ENCODE data around the gene ICE2.
"Not testable (repeated sequence)": the region's sequence is repeated elsewhere in the genome, so short reads cannot be mapped to it uniquely, and the experiment has no call there.

Gene ICE2

GRCh38 chr15:60406513-60407414 is 72.2 kb downstream of the ICE2 start:
- DNase-seq: no peak

GRCh38 chr15:60405399-60405798 is 73.5 kb downstream of the ICE2 start:
- no peak for DNase-seq

DNA sequence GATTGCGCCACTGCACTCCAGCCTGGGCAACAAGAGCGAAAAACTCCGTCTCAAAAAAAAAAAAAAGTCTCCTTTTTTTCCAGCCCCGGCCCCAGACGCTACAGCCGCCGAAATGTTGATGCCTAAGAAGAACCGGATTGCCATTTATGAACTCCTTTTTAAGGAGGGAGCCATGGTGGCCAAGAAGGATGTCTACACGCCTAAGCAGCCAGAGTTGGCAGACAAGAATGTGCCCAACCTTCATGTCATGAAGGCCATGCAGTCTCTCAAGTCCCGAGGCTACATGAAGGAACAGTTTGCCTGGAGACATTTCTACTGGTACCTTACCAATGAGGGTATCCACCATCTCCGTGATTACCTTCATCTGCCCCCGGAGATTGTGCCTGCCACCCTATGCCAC is 74.6 kb downstream of the ICE2 start:
- not testable (repeated sequence) for DNase-seq

- DNase-seq: no peak
Measured at GRCh38 chr15:60400944-60401343, 78.0 kb downstream of the ICE2 start.

GRCh38 chr15:60399931-60400330 is 79.0 kb downstream of the ICE2 start:
- DNase-seq: no peak

GRCh38 chr15:60399246-60399915 is 79.6 kb downstream of the ICE2 start:
- DNase-seq: no peak

- peak; percentile 51 to 73 (median 65) for DNase-seq
Measured at GRCh38 chr15:60397772-60398445, 81.0 kb downstream of the ICE2 start, which contains the start of gene ANXA2. Gene ANXA2 (minus strand): TSS chr15:60397986. CDS start chr15:60386075, 11,911 bp downstream.

GRCh38 chr15:60396958-60397771 is 81.8 kb downstream of the ICE2 start:
- DNase-seq: peak in 2 of 6 experiments; percentile 22 to 31

GRCh38 chr15:60396560-60396957 is 82.4 kb downstream of the ICE2 start:
- no peak for DNase-seq

GRCh38 chr15:60396100-60396499 is 82.8 kb downstream of the ICE2 start:
- no peak for DNase-seq

DNA sequence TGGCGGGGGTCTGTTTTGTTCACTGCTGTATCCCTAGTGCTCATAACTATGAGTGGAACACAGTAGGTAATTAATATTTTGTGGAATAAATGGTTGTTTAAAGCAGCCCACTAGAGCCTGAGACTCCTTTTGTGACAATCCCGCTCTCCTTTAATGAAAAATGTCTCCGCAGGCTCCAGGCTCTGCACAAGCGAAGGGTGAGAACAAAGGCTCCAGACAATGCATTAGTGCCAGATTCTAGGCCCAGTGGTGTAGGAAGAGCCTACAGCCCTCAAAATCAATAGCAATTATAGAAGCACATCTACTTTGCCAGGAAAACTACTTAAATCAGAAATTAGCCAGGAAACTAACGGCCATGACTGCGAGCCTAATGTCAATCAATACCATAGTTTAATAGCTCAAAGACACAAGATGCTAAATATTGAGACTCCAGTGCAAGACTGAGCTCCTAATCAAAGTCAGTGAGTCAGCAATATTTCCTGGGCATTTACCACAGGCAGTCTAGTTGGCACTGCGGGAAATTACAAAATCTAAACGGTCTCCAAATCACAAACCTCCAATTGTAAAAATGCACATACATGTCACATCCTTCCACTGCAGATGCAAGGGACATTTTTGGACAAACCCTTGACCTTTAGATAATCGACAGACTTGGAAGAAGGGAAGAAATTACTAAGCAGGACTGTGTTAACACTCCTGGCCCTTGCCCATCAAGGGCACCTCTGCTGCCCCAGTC is 83.5 kb downstream of the ICE2 start:
- DNase-seq: no peak

DNA sequence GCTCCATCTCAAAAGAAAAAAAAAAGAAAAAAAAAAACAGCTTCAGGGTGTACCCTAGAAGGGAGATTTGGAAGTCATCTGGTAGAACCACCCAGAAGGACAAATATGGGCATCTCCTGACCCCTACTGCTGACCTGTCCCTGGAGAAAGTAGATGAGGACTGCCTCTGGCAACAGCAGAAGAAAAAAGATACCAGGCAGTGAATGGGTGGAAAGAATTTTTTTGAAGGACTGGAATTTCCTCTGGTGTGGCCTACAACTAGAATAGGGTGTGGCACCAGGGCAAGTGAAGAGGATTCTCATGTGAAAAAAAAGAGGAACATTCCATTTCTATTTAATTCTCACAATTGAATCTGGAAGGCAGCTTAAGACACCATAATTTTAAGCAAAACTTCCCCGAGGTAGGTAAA is 84.2 kb downstream of the ICE2 start:
- no peak for DNase-seq

- no peak for DNase-seq
Measured at GRCh38 chr15:60392986-60393790, 85.8 kb downstream of the ICE2 start.

- DNase-seq: no peak
Measured at GRCh38 chr15:60392601-60392985, 86.3 kb downstream of the ICE2 start.

GRCh38 chr15:60391722-60392315 is 87.1 kb downstream of the ICE2 start:
- no peak for DNase-seq

GRCh38 chr15:60390871-60391501 is 88.0 kb downstream of the ICE2 start:
- DNase-seq: no peak

DNA sequence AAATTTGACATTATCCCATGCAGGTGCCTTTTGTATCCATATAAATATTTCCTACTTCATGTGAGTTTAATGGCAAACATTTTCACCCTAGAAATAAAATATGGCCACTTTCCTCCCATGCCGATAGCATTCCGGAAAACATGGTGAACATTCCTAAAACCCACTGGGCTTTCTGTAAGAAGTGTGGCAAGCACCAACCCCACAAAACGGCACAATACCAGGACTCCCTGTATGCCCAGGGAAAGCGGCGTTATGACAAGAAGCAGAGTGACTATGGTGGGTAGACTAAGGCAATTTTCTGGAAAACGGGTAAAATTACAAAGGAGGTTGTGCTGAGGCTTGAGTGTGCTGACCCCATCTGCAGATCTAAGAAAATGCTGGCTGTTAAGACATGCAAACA is 88.7 kb downstream of the ICE2 start:
- DNase-seq: no peak

- DNase-seq: peak in 3 of 6 experiments; percentile 24 to 36 (median 27)
Measured at GRCh38 chr15:60389261-60390077, 89.5 kb downstream of the ICE2 start.

- DNase-seq: no peak
Measured at GRCh38 chr15:60387321-60387720, 91.6 kb downstream of the ICE2 start.
